Stimulated activated CD4-positive, alpha-beta T cell treated with anti-CD3 and anti-CD28 coated beads, Interleukin-15, amount 100 ng/mL, for 1 hour (primary cell): ENCODE data around the gene CIAO2A.
A peak's percentile ranks its signal among the peaks of the same experiment; 100 is the strongest.
"Not testable (repeated sequence)": the region's sequence is repeated elsewhere in the genome, so short reads cannot be mapped to it uniquely, and the experiment has no call there.

Experiments
- DNase-seq, 2 donors: peaks; one replicate each; pipeline ENCODE4 v3.0.0-alpha.2; 2020; ENCODE audit warnings: low read depth in 1 of 2, low spot score in 1 of 2

The CIAO2A gene, protein sequence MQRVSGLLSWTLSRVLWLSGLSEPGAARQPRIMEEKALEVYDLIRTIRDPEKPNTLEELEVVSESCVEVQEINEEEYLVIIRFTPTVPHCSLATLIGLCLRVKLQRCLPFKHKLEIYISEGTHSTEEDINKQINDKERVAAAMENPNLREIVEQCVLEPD

DNA sequence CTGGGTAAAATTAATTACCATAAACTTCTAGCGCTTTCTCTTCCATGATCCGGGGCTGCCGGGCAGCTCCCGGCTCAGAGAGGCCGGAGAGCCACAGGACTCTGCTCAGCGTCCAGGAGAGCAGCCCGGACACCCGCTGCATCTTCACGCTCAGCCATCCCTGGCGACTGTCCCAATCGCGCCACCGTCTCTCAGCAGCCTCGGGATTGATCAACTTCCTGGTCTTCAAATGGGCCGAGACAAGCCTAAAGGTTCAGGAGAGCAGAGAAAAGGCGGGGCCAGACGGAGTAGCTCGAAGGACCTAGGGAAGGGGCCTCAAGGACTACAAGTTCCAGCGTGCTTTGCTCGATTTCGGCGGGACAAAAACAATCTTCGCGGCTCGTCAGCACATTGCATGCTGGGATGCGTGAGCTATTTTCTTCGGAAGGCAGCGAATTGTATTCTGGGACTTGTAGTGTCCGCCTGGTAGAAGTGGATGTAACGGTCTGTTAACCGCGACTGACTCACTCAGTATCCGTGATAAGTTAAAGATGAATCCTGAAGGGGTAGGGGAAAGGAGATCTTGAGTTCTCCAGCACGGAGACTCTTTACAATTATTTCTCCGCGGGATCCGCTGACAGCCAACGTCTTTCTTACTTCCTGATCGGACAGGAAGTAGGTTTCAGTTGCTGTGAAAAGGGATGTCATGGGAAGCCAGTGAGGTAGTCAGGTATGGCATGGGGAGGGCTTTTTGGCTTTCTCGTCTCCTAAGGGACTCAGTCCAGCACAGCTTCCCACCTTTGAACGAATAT, at the start of gene CIAO2A:
Gene CIAO2A, minus strand, starts transcription at position 212 of the 791 bp plus-strand sequence. Its CDS starts 70 bp downstream, at position 142.
- DNase-seq = peak; percentile 71 to 76

DNA sequence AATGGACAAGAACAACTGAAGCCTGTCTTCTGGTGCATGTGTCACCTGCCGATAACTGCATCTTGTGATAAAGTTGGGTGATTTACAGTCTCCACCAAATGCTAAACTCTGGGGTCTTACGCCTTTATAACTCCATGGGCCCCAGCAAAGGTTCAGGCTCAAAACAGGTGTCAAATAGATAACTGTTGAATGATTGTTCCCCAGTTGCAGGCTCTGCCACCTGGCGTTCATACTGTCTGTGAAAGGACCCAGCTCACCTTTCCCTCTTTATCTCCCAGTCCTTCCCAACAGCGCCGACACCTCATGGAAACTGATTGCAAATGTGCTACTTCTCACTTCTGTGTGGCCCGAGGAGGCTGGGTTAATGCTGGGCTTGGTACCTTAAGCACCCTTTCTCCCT, 49.6 kb upstream of the CIAO2A start:
- DNase-seq = no peak

DNA sequence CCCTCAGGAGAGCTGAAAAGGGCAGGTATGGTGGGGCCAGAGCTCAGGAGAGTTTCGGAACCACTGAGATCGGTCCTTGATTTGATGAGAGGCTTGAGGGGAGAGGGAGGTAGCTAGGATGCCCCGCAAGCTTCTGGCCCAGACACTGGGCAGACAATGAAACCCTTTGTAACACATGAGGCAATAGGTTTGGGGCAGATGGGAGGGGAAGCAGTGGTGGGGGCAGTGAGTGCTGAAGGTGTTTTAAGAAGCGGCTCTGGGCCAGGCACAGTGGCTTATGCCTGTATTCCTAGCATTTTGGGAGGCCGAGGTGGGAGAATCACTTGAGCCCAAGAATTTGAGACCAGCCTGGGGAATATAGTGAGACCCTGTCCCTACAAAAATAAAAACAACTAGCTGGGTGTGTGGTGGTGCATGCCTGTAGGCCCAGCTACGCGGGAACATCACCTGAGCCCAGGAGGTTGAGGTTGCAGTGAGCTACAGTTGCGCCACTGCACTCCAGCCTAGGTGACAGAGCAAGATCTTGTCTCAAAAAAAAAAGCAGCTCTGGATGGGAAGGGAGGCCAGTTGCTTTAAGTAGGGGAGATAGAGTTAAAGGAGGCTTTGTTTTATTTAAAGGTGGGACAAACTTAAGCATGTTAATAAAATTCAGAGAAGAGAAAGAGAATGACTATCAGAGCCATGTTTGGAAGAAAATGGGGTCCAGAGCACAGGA, 48.3 kb upstream of the CIAO2A start:
- DNase-seq = no peak

DNA sequence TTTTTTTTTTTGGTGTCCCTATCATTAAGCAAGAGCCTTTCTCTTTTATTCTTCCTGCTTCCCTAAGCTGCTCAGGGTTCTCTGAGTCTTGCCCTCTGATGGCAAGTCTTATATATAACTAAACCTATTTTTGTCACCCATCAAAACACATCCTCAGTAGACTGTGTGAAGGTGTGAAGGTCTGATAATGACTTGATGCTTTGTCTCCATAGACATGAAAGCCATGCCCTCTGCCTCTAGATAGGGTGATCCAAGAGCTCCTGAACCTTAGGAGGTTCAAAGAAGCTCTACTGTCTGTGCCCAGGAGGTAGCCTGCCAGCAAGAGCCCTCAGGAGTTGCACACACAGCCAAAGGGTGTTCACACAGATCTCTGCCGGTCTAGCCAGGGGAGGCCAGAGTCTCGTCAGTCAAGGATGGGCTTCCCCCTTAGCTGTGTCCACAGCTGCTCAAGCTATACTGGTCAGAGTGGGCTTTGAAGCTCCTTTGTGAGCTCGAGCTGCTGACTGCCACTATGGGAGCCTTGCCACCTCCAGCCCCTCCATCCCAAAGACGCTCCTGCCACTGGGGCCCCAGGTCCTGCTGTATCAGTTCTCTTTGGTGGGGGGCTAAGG, 44.8 kb upstream of the CIAO2A start:
- DNase-seq = no peak

DNA sequence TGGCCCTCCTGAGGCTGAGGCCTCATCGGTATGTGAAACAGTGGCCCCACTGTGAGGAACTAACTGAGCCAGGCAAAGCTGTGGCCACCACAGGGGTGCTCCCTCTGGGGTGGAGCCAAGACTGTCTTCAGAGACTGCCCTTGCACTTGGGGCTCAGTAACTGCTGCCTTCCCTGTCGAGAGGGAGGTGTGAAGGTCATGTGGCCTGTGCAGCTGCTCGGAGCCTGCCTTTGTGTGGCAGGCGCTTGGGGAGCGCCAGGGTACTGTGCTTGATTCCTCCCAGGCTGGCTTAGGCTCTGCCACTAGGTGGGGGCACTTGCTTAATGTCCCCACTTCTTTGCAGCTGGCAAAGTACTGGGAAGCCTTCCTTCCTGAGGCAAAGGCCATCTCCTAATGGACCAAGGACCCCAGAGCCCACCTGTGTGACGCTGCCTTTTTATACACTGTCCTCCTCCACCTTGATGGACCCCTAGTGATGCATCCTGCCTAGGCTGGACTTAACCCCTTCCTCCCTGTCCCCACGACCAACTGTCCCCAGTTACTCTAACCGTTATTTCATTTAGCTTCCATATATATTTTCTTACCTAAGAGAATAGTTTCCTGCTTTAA, 43.7 kb upstream of the CIAO2A start:
- DNase-seq = no peak

DNA sequence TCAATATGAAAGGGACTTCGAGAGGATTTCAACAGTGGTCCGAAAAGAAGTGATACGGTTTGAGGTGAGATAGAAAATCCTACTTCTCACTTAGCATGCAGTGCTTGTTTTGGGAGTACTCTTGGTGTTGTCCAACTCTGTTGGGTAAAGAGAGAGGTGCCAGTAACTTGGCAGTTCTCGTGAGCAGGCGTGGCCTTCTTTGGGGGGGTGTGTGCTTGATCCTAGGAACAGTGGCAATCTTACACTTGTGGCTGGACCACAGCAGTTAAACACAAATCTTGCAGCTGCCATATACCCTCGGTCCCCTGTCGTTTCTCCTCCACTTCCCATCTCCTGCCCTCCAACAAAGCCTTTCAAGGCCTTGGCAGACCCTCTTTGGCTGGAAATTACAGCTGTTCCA, 42.7 kb upstream of the CIAO2A start:
- no peak for DNase-seq

DNA sequence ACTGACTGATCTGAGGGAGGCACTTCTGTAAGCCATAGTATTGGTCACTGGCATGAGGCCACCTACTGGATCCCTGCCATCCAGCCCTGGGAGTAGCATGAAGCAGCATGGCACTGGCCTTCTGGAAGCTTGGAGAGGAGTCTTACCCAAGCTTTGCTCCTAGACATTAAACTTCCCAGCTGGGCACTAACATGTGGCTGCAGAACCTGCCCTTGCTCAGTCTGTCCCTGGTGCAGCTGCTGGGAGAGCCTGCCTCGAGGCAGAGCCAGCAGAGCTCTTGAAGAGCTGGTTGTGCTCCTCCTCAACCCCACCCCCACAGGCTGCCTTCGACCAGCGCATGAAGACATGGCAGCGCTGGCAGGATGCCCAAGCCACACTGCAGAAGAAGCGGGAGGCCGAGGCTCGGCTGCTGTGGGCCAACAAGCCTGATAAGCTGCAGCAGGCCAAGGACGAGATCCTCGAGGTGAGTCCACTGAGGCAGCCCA, 40.7 kb upstream of the CIAO2A start:
- DNase-seq = no peak

DNA sequence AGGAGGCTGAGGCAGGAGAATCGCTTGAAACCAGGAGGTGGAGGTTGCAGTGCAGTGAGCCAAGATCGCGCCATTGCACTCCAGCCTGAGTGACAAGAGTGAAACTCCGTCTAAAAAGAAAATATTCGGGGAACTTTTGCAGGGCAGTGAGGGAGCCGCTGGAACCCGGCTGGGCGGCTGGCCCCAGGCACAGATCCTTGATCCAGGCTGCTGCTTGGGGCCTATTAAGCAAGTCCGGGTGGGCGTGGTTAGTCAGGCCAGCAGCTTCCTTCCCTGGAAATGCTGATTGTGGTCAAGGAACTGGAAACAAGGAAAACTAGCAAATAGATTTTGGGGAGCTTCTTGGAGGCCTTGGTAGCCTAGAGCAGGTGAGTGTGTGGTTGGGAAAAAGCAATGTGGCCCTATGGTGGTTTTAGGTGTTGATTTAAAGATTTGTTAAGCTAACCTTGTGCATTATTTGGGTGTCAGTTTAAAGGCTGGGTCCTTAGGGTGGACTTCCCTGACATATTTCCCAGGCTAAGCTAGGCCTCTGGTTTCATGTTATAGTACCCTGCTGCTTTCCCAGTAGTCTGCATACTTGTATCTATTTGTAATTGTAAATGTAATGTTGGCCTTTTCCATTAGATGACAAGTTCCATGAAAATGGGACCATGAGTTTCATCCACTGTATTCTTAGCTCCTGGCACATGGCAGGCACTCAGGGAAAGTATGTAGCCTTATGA, 40.1 kb upstream of the CIAO2A start:
- no peak for DNase-seq

DNA sequence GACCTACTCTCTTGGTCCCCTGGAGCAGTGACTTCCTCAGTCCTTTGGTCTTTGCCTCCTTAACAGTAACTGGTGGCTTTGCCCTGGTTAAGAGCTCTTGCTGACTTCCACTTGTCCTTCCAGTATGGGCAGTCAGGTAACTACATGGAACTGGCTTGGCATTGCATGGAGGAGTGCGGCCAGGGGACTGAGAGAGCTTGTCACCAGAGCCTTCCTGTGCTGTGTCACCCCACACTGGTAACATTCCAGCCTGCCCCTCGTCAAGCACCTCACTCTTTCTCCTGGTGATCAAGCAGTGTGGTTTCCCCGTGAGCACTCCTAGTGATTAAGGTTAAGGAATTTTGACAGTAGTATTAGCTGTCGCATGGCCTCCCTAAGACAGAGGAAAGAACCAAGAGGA, 38.6 kb upstream of the CIAO2A start:
- DNase-seq = no peak

DNA sequence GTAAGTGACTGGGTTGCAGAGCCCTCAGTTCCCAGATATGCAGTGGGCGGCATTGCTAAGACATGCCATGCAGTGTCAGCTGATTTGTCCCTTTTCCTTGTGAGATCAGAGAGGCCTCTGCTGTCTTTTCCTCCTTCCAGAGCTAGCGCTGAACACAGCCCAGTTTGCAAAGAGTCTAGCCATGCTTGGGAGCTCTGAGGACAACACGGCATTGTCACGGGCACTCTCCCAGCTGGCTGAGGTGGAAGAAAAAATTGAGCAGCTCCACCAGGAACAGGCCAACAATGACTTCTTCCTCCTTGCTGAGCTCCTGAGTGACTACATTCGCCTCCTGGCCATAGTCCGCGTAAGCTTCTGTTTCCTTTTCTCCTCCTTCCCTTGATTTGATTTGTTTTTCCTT, 37.9 kb upstream of the CIAO2A start:
- DNase-seq = no peak

DNA sequence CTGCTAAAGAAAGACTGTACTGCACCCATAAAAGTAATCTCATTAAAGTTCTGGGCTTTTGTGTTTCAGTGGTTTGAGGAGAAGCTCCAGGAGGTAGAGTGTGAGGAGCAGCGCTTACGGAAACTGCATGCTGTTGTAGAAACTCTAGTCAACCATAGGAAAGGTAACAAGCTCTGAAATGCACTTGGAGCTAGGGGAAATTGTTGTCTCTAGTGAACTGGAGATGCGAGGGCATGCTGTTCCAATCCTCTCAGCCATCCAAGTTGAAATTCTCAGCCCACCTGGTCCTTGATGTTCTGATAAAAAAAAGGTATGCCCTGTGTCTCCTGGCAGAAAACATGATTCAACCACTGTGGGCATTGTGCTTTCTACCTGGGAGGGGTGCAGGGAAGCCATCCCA, 36.5 kb upstream of the CIAO2A start:
- DNase-seq = no peak

DNA sequence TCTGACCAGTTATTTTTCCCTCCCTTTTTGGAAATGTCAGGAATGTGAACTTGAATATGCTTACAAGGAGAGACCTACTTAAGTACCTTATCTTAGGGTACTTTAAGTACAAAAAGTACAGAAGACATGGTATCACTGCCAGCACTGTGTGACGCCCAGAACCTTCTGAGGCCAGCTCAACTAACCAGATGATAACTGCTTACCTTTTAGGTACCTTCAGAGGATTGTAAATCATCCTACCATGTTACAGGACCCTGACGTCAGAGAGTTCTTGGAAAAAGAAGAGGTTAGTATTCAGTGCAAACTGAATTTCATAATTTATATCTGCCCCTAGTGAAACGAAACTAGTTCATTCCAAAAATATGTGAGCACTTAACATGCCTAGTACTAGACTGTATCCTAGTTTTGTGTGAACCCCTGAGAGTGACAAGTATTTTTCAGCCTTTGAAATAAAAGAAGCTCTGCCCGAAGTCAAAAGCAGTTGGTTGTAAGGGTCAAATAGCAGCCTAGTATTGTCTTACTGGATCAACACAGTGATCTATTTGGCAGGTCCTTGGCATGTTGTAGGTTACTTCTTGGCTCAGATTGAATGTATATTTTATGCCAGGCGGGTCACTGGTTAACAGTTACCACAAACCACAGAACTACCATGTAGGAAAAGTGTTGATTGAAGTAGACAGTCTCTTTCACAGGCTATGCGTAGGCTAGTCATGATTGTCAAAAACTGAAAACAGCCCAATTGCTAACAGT, 34.1 kb upstream of the CIAO2A start:
- DNase-seq = no peak

DNA sequence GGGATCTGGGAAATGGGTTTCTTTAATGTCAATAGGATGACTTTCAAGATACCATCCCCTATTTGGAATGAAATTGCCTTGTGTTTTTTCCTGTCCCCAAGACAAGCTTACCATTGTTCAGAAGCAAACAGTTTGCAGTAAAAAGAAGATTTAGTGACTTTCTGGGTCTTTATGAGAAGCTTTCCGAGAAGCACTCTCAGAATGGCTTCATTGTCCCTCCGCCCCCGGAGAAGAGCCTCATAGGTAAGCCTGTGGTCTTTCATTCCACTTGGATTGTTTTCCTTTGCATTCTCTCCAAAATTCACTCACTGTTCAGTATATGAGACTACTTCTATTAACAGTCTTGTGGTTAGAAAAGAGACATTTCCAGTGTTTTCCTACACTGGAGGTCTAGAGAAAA, 32.3 kb upstream of the CIAO2A start:
- no peak for DNase-seq

DNA sequence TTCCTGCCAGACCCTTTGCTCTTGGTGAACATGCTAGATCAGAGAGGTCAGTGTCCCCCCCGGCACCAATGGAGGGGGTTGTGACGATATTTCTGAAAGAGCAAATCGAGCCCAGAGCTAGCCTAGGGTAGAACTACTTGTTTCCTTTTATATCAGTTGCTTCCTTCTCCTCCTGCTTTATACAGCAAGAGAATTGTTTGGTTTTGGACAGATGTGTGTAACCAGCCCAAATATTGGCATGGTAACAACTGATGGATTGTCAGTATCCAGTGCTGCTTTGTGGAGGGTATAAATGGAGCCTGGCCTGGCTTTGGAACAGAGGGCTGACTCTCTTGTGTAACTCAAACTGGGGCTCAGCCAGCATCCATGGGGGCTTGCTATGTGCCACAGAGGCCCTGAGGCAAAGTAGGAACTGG, 29.3 kb upstream of the CIAO2A start:
- no peak for DNase-seq

DNA sequence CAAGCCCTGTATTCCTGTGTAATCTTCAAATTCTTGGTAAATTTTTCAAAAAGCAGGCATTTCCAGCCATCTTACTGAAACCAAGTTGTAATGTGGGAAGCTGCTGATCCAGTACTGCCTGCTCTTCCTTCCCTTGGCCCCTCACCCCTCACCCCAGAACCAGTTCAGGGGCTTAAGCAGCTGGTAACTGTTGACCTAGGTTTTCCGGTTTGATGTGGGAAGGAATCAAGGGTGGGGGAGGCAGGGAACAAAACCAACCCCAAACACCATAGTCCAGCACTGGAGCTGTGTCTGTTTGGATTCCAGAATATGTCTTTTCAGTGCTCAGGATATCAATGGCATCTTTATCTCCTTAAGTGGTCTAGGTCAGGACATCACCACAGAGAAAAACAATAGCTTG, 28.8 kb upstream of the CIAO2A start:
- DNase-seq = no peak

DNA sequence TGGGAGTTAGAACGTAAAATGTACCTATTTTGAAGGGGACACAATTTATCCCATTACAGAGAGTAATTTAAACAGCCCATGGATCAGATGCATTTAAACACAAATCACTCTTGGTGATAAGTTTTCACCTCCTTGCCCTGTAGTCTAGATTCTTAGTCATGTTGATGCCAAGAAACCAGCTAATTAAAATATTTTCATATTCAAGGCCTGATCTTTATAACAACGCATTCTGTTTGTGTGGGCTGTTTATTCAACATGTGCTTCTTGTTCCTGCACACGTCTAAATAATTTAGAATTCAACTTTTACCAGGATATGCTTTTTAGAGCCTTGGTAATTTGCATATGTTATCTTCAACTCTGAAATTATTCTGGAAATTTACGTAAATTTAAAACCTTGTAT, 28.0 kb upstream of the CIAO2A start:
- no peak for DNase-seq

DNA sequence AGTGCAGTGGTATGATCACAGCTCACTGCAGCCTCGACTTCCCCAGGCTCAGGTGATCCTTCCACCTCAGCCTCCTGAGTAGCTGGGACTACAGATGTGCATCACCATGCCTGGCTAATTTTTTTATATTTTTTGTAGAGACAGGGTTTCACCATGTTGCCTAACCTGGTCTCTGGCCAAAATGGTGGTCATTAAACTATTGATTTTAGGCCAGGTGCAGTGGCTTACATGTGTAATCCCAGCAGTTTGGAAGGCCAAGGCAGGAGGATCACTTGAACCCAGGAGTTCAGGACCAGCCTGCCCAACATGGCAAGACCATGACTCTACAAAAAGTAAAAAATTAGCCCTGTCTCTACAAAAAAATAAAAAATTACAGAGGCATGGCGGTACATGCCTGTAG, 26.7 kb upstream of the CIAO2A start:
- DNase-seq = not testable (repeated sequence)

DNA sequence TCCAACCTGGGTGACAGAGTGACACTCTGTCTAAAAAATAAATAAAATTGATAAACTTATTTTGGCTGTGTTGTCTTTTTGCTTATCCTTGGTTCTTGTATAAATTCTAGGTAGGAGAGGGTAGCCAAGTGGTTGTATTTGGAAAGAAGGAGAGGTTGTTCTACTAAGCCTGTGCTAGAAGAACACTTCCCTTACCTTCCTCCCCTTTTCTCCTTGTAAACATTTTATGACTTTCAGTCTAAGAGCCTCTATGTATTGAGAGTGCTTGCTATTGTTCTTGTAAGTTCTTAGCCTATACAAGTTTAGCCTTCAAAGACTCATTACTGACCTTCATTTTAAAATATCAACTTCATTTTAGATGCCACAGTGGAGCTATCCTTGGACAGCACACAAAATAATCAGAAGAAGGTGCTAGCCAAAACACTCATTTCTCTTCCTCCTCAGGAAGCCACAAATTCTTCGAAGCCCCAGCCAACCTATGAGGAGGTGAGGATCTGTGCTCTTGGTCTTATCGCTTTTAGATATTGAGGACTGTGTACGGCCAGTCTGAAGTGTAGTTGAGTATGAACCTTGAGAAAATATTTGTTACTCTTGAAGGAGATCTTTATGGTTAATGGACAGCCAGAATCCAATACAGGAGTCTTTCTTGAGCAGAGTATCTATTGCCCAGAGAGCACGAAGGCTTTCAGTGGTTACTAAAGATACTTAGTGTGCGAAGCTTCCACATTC, 24.3 kb upstream of the CIAO2A start:
- DNase-seq = no peak

DNA sequence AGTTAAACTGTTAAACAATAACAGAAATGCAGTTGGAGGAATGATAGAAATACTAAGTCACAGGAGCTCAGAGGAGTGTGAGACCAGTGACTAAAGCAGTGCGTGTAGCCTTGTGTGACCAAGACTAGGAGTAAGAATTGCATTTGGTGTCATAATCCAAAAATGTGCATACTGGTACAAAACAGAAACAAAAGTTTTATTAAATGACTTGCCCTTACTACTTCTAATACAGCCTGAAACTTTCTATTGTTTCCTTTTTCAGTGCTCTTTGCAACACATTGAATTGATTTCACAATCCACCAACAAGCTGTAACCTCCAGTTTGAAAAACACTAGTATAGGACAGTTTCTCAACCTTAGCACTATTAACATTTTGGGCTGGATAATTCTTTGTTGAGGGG, 19.3 kb upstream of the CIAO2A start:
- DNase-seq = no peak
